GM19043 (cell line): ENCODE data around the gene C12orf43.

Experiments used
- ATAC-seq: cut with Tn5 transposase; IDR thresholded peaks from one replicate; pipeline ENCODE4 v1.9.1; 2021; ENCODE audit warnings: low read depth; ENCODE audit not compliant: unreplicated experiment

The C12orf43 gene

GRCh38 chr12:120979862-120980696, 36.2 kb downstream of the C12orf43 start:
- ATAC-seq, result no peak

- no peak for ATAC-seq
Measured at GRCh38 chr12:120979220-120979861, 36.9 kb downstream of the C12orf43 start.

GRCh38 chr12:120978296-120979219, 37.7 kb downstream of the C12orf43 start, which contains the start of gene HNF1A:
TSS of gene HNF1A (plus strand) at chr12:120978543. CDS start at chr12:120978769, 226 bp downstream.
- ATAC-seq, result no peak

- no peak for ATAC-seq
Measured at GRCh38 chr12:120977531-120978295, 38.6 kb downstream of the C12orf43 start.

- ATAC-seq, result no peak
Measured at GRCh38 chr12:120972870-120973543, 43.3 kb downstream of the C12orf43 start.

- ATAC-seq, result no peak
Measured at GRCh38 chr12:120971299-120972180, 44.7 kb downstream of the C12orf43 start.

- no peak for ATAC-seq
Measured at GRCh38 chr12:120970310-120970709, 46.0 kb downstream of the C12orf43 start.

- ATAC-seq, result no peak
Measured at GRCh38 chr12:120965534-120966091, 50.7 kb downstream of the C12orf43 start.

- no peak for ATAC-seq
Measured at GRCh38 chr12:120964298-120964697, 52.0 kb downstream of the C12orf43 start.

- ATAC-seq, result no peak
Measured at GRCh38 chr12:120962532-120963020, 53.7 kb downstream of the C12orf43 start.

GRCh38 chr12:120961604-120962531, 54.4 kb downstream of the C12orf43 start:
- no peak for ATAC-seq

- ATAC-seq, result no peak
Measured at GRCh38 chr12:120960657-120961056, 55.6 kb downstream of the C12orf43 start.

GRCh38 chr12:120959111-120959878, 57.0 kb downstream of the C12orf43 start:
- no peak for ATAC-seq

- ATAC-seq, result no peak
Measured at GRCh38 chr12:120956579-120957300, 59.5 kb downstream of the C12orf43 start.

- no peak for ATAC-seq
Measured at GRCh38 chr12:120955232-120955631, 61.1 kb downstream of the C12orf43 start.

- no peak for ATAC-seq
Measured at GRCh38 chr12:120950807-120951206, 65.5 kb downstream of the C12orf43 start.
